ENCODE measurements around the gene MYL11.

Gene MYL11

DNA sequence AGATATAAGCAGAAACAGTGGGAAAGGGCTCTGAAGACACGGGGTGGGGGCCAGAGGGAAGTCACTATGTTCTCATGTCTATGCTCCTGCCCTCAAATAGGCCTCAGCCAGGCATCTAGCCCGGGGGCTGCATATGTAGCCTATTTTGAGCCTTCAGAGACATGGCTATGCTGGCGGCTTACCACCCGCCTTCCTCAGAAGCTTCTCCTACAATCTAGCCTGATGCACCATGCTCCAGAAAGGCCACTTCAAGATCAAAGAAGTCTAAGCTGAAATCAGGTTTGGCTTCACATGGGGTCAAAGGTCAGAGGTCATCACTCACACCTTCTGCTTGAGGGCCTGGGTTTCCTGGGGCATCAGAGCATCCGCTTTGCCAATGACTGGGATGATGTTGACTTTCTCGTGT is 6.2 kb downstream of the MYL11 start:
- no peak overlapping the region for H3K4me3 ChIP-seq (ENCODE audit: low read depth, low read length)
- TF ChIP-seq, protein P1, sequence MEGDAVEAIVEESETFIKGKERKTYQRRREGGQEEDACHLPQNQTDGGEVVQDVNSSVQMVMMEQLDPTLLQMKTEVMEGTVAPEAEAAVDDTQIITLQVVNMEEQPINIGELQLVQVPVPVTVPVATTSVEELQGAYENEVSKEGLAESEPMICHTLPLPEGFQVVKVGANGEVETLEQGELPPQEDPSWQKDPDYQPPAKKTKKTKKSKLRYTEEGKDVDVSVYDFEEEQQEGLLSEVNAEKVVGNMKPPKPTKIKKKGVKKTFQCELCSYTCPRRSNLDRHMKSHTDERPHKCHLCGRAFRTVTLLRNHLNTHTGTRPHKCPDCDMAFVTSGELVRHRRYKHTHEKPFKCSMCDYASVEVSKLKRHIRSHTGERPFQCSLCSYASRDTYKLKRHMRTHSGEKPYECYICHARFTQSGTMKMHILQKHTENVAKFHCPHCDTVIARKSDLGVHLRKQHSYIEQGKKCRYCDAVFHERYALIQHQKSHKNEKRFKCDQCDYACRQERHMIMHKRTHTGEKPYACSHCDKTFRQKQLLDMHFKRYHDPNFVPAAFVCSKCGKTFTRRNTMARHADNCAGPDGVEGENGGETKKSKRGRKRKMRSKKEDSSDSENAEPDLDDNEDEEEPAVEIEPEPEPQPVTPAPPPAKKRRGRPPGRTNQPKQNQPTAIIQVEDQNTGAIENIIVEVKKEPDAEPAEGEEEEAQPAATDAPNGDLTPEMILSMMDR (IDR thresholded peaks at IDR 0.05; ENCODE audit: low read depth, low read length), result no peak

DNA sequence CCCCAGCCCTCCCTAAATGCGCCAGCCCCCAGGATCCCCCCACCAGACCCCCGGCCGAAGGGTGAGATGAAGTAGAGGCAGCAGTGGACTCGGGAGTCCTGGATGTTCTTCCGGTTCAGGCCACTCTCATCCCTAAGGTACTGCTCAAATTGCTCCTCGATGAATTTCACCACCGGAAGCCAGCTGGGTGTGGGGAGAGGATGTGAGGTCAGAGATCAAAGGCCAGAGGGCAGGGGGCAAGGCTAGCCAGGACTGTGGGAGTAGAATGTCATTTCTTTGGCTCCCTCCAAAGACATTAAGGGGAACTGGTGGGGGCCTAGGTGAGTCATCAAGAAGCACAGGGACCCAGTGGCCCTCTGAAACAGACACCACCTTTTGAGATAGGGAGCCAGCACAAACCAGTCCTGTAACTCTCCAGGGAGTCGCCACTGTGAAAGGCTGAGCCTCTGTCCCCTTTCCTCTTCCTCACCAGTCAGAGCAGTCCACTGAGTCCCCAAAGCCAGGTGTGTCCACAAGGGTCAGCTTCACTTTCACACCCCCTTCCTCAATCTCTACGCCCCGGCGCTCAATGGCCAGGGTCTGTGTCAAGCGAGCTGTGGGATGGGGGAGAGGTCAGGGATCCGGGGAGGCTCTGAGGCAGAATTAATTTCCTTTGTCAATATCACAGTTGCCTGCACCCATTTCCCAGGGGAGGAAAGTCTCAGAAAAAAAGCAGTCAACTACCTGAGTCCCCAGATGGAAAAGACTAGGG is 6.9 kb downstream of the MYL11 start:
- TF ChIP-seq, protein P1 (IDR thresholded peaks at IDR 0.05; ENCODE audit: low read depth, low read length), result no peak
- H3K4me3 ChIP-seq (ENCODE audit: low read depth, low read length), result no peak overlapping the region

DNA sequence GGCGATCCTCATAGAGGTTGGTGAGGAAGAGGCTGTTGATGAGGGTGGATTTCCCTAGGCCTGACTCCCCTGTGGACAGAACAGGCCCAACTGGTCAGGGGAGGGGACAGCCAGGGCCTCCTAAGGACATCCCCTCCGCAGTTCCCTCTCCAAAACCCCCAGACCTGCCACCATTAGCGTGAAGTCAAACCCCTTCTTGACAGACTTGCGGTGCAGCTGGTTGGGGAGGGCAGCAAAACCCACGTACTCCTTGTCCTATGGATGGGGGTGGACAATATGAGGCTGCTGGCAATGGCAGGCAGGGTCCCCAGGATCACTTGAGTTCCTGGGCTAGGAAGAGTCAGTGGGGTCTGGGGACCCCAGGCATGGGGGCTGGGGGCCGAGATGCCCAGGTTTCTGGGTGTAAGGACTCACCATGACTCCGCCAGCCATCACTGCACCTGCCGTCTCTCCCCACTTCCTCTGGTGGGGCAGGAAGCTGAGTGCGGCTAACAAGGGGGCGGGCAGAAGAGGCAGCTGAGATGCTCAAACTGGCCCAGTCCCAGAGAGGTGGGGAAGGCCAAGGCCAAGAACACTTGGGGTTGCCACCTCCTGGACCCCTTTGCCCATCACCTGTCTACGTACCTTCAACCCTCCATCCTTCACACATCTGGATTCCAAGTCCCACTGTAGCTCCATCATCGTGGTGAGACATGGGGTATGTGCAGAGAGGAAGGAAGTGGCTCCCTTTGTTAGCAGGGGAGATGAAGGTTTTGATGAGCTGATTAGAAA is 7.7 kb downstream of the MYL11 start, which contains the start of gene SEPTIN1:
TSS of gene SEPTIN1 (minus strand) at position 451 of the 771 bp plus-strand sequence. CDS start at position 432, 19 bp downstream.
- no peak within 1 kb of the TSS for H3K4me3 ChIP-seq (ENCODE audit: low read depth, low read length)
- TF ChIP-seq, protein P1 (IDR thresholded peaks at IDR 0.05; ENCODE audit: low read depth, low read length), result no peak

DNA sequence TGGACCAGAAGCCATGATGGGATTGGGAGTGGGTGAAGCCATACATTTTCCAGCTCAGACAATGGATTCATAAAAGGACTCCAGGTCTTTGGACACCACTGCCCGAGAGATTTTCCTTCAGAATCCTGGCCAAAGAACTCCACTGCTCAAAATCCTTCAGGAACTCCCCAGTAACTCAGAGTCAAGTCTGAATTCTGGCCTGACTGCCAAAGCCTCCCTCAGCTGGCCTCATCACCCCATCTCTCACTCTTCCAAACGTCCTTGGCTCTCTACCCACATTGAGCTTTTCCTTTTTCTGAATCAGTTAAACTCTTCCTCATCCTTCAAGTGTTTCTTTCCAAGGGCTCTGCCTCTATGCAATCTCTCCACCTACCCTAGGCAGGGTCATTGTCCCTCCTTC is 8.9 kb downstream of the MYL11 start:
- TF ChIP-seq, protein P1 (IDR thresholded peaks at IDR 0.05; ENCODE audit: low read depth, low read length), result no peak
- no peak overlapping the region for H3K4me3 ChIP-seq (ENCODE audit: low read depth, low read length)

DNA sequence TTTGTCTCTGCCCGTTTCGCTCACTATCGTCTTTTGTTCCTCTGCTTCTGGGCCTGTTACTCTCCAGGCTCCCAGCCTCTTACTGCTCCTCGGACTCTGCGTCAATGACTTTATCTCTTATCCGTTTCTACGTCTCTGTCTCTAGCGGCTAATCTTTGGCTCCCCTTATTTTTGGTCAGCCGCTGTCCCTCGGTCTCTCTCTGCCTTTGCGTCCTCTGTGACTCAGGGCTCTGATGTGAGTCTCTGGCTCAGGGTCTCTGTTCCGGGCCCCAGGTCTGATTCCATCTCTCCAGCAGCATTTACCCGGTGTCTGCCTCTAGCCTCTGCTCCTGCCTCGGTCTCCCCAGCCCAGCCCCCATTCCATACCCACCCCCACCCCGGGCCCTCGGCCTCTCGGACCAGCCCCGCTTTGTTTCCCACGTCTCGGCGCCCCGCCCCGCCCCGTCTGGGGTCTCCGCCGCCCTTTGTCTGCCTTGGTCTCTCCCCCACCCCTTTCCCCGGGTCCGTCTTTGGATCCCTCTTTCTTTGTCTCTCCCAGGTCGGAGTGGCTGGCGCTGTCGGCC is 20.1 kb downstream of the MYL11 start:
- TF ChIP-seq, protein P1 (IDR thresholded peaks at IDR 0.05; ENCODE audit: low read depth, low read length), result no peak
- peak overlapping the region; percentile 83 for H3K4me3 ChIP-seq (ENCODE audit: low read depth, low read length)

DNA sequence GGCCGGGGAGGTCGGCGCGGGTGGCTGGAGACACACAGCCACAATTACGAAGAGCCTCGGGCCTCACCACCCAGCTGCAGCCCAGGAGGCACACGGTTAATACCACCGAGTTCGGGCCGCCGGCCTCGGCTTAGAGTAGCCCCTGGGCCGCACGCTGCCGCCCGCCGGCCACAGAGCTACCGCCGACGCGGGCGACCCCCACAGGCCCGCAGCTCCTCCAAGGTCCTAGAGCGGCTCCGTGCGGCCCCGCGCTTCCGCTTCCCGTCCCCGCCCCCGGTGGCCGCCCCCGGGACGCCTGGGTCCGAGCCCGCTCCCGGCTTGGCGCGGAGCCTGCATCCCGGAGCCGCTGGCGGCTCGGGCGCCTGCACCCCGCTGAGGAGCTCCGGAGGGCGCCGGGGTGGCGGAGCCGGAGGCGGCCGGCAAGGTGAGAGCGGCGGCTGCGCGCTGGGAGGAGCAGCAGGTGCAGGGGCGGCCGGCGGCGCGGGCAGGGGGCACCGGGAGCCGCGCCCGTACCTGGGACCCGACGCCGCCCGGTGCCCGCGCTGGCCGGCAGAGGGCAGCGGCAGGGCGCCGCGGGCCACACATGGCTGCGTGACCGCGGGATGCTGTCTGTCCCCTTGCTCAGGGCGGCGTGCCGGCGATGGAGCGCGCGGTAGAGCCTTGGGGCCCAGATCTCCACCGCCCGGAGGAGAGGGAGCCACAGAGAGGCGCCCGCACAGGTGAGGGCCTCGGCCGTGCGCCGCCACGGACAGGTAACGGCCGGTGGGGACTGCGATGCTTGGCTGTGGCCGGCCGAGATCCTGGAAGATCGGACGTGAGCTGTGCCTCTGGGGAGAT is 20.8 kb downstream of the MYL11 start, which contains the start of gene ZNF48:
TSS of gene ZNF48 (plus strand) at position 266 of the 837 bp plus-strand sequence. CDS start at position 641, 375 bp downstream.
- TF ChIP-seq, protein P1 (IDR thresholded peaks at IDR 0.05; ENCODE audit: low read depth, low read length), result no peak
- H3K4me3 ChIP-seq (ENCODE audit: low read depth, low read length), result peak within 1 kb of the TSS; percentile 83
